HEK293 (cell line): ENCODE measurements around the gene RASSF5.
A peak's percentile ranks its signal among the peaks of the same experiment; 100 is the strongest.

Source experiments
- CTCF ChIA-PET: fragments of 350-600 bp; formaldehyde crosslinking; extraction: SDS; loops from one replicate; lab custom pipeline; 2021; ENCODE audit warnings: antibody characterized with exemption; lab: Yijun Ruan, JAX
- POLR2A ChIA-PET: fragments of 300-600 bp; formaldehyde crosslinking; extraction: SDS; loops from one replicate; lab custom pipeline; 2020; ENCODE audit warnings: antibody characterized with exemption, inconsistent platforms; lab: Yijun Ruan, JAX
- H3K27ac ChIP-seq: fragments of 200-500 bp; sonication (Bioruptor generic); 2 replicates; pipeline ENCODE4 v1.5.1; 2014; ENCODE audit warnings: low read depth, low read length, control low read depth, inconsistent platforms; ENCODE audit errors: extremely low read depth
- H3K36me3 ChIP-seq, 2 experiments: fragments of 200-500 bp in 1 of 2; sonication (Bioruptor generic) in 1 of 2; 1 replicate in 1 of 2; 2 replicates in 1 of 2; pipeline ENCODE4 v1.5.1; 2014 to 2017; ENCODE audit warnings: inconsistent platforms in 2 of 2, low read length in 2 of 2; ENCODE audit not compliant: control insufficient read depth in 2 of 2, insufficient read depth in 1 of 2
- H3K4me1 ChIP-seq: fragments of 200-500 bp; sonication (Bioruptor generic); 2 replicates; pipeline ENCODE4 v1.5.1; 2014; ENCODE audit warnings: mild to moderate bottlenecking, low read length, inconsistent platforms; ENCODE audit not compliant: control insufficient read depth, insufficient read depth
- H3K4me3 ChIP-seq: 2 replicates; pipeline ENCODE4 v1.5.1; 2011; ENCODE audit warnings: low read depth, mild to moderate bottlenecking, control low read depth, low read length, moderate library complexity
- H3K9me3 ChIP-seq: fragments of 200-500 bp; sonication (Bioruptor generic); 2 replicates; pipeline ENCODE4 v1.5.1; 2014; ENCODE audit warnings: low read depth, low read length, inconsistent platforms; ENCODE audit not compliant: control insufficient read depth, insufficient read depth
- CTCF ChIP-seq: fragments of 450-650 bp; formaldehyde crosslinking; IDR thresholded peaks from 2 replicates; pipeline ENCODE4 v1.5.1; 2016; ENCODE audit warnings: missing biosample characterization, missing genetic modification characterization
- KLF7 ChIP-seq: fragments of 450-650 bp; formaldehyde crosslinking; IDR thresholded peaks from 2 replicates; pipeline ENCODE4 v1.5.1; 2016; ENCODE audit warnings: missing biosample characterization, missing genetic modification characterization, borderline replicate concordance
- SCRT1 ChIP-seq: fragments of 450-650 bp; formaldehyde crosslinking; IDR thresholded peaks from 2 replicates; pipeline ENCODE4 v1.5.1; 2016; ENCODE audit warnings: missing biosample characterization, missing genetic modification characterization, borderline replicate concordance
- SCRT2 ChIP-seq: fragments of 450-650 bp; formaldehyde crosslinking; IDR thresholded peaks from 2 replicates; pipeline ENCODE4 v1.5.1; 2016; ENCODE audit warnings: missing biosample characterization, missing genetic modification characterization
- SP3 ChIP-seq: fragments of 450-650 bp; formaldehyde crosslinking; IDR thresholded peaks from 2 replicates; pipeline ENCODE4 v1.5.1; 2016; ENCODE audit warnings: missing biosample characterization, missing genetic modification characterization
- ZEB2 ChIP-seq: fragments of 450-650 bp; formaldehyde crosslinking; IDR thresholded peaks from 2 replicates; pipeline ENCODE4 v1.5.1; 2016; ENCODE audit warnings: missing biosample characterization, missing genetic modification characterization
- ZNF114 ChIP-seq: fragments of 450-650 bp; formaldehyde crosslinking; IDR thresholded peaks from 2 replicates; pipeline ENCODE4 v1.5.0; 2017; ENCODE audit warnings: missing biosample characterization, missing genetic modification characterization
- ZNF2 ChIP-seq: fragments of 450-650 bp; formaldehyde crosslinking; IDR thresholded peaks from 2 replicates; pipeline ENCODE4 v1.5.1; 2016; ENCODE audit warnings: missing biosample characterization, missing genetic modification characterization
- ZNF362 ChIP-seq: fragments of 450-650 bp; formaldehyde crosslinking; IDR thresholded peaks from 2 replicates; pipeline ENCODE4 v1.5.1; 2016; ENCODE audit warnings: missing biosample characterization, missing genetic modification characterization
- ZNF398 ChIP-seq: fragments of 450-650 bp; formaldehyde crosslinking; IDR thresholded peaks from 2 replicates; pipeline ENCODE4 v1.5.1; 2017; ENCODE audit warnings: missing biosample characterization, missing genetic modification characterization
- ZNF473 ChIP-seq: fragments of 450-650 bp; formaldehyde crosslinking; IDR thresholded peaks from 2 replicates; pipeline ENCODE4 v1.5.1; 2017; ENCODE audit warnings: missing biosample characterization, missing genetic modification characterization
- ZNF654 ChIP-seq: fragments of 450-650 bp; formaldehyde crosslinking; IDR thresholded peaks from 2 replicates; pipeline ENCODE4 v1.5.1; 2016; ENCODE audit warnings: low read depth, missing biosample characterization, missing genetic modification characterization

Gene RASSF5

GRCh38 chr1:206606867-206607266, 99.5 kb downstream of the RASSF5 start:
- TF ChIP-seq SP3 (tag by site-specific recombination) (no peak), ZNF398 (tag by site-specific recombination) (no peak), SCRT2 (tag by site-specific recombination) (peak; percentile 59; the same call in 1 of the 2 replicates), ZNF473 (tag by site-specific recombination) (no peak), CTCF (tag by site-specific recombination) (peak; percentile 63; the same call in 1 of the 2 replicates)
- Histone ChIP-seq H3K36me3 (peaks cover 11 to 78% of the 10 kb centered on the region in 2 experiments), H3K4me1 (no peaks in the 10 kb centered on the region), H3K4me3 (no peak overlapping the region), H3K27ac (no peak overlapping the region), H3K9me3 (no peaks in the 10 kb centered on the region)
- CTCF ChIA-PET, result interaction anchor here (0.6 to 4.4 kb wide), 18 partner anchors 18 to 780 kb away, joined by 3 to 61 read pairs (median 4); partner anchors contain the start of gene DYRK3
- POLR2A ChIA-PET, result no interaction called here

GRCh38 chr1:206608108-206608698, 100.9 kb downstream of the RASSF5 start:
- CTCF ChIA-PET, result interaction anchor here (0.7 to 4.4 kb wide), 11 partner anchors 20 to 472 kb away, joined by 3 to 61 read pairs (median 4); partner anchors contain the start of gene DYRK3
- Histone ChIP-seq H3K36me3 (peaks cover 11 to 65% of the 10 kb centered on the region in 2 experiments), H3K4me3 (no peak overlapping the region), H3K4me1 (no peaks in the 10 kb centered on the region), H3K9me3 (no peaks in the 10 kb centered on the region), H3K27ac (no peak overlapping the region)
- POLR2A ChIA-PET, result no interaction called here
- TF ChIP-seq ZNF362 (tag by site-specific recombination) (peak; percentile 53), SCRT1 (tag by site-specific recombination) (no peak), KLF7 (tag by site-specific recombination) (no peak), ZNF114 (tag by site-specific recombination) (no peak), ZNF398 (tag by site-specific recombination) (no peak), ZNF2 (peak; percentile 58; the same call in 1 of the 2 replicates), ZNF654 (peak; percentile 60), CTCF (tag by site-specific recombination) (peak; percentile 63; the same call in 1 of the 2 replicates), ZEB2 (tag by site-specific recombination) (no peak)
